GM23248 (cell line): Measurements from ENCODE around the gene NPC1. TPM values are rescaled to one million over a fixed set of nuclear protein-coding genes. Genes with fewer than 3 reads are reported as not detected.
"Not testable (repeated sequence)": the region's sequence is repeated elsewhere in the genome, so short reads cannot be mapped to it uniquely, and the experiment has no call there.

ENCODE experiments used
- DNase-seq: peaks from one replicate; pipeline ENCODE4 v3.0.0-alpha.2; 2015
- H2AFZ ChIP-seq: fragments of 200-600 bp; sonication (generic); 2 replicates; pipeline ENCODE4 v1.6.1; 2016; ENCODE audit warnings: antibody characterized with exemption
- H3F3A ChIP-seq: fragments of 200-600 bp; sonication (generic); 2 replicates; pipeline ENCODE4 v1.6.1; 2016; ENCODE audit warnings: mild to moderate bottlenecking, antibody characterized with exemption, mixed run types; ENCODE audit not compliant: insufficient read depth
- H3K27ac ChIP-seq: fragments of 200-600 bp; sonication (generic); 2 replicates; pipeline ENCODE4 v1.5.1; 2016; ENCODE audit warnings: mild to moderate bottlenecking
- H3K27me3 ChIP-seq: fragments of 200-600 bp; sonication (generic); replicated peaks from 2 replicates; pipeline ENCODE4 v1.6.1; 2016; ENCODE audit warnings: mild to moderate bottlenecking; ENCODE audit not compliant: insufficient read depth
- H3K36me3 ChIP-seq: fragments of 200-600 bp; sonication (generic); 2 replicates; pipeline ENCODE4 v1.6.1; 2016; ENCODE audit warnings: low read depth, mild to moderate bottlenecking
- H3K4me1 ChIP-seq: fragments of 200-600 bp; sonication (generic); 2 replicates; pipeline ENCODE4 v1.6.1; 2016; ENCODE audit warnings: mild to moderate bottlenecking; ENCODE audit not compliant: insufficient read depth
- H3K4me2 ChIP-seq: fragments of 200-600 bp; sonication (generic); one replicate; pipeline ENCODE4 v1.6.1; 2016; ENCODE audit warnings: mild to moderate bottlenecking; ENCODE audit not compliant: unreplicated experiment
- H3K4me3 ChIP-seq: fragments of 200-600 bp; sonication (generic); 2 replicates; pipeline ENCODE4 v1.5.1; 2016; ENCODE audit warnings: mild to moderate bottlenecking
- H3K79me2 ChIP-seq: fragments of 200-600 bp; sonication (generic); 2 replicates; pipeline ENCODE4 v1.6.1; 2016; ENCODE audit warnings: mild to moderate bottlenecking; ENCODE audit not compliant: insufficient read depth
- H3K9ac ChIP-seq: fragments of 200-600 bp; sonication (generic); 2 replicates; pipeline ENCODE4 v1.6.1; 2016; ENCODE audit warnings: mild to moderate bottlenecking
- H3K9me2 ChIP-seq: fragments of 200-600 bp; sonication (generic); 2 replicates; pipeline ENCODE4 v1.6.1; 2016; ENCODE audit warnings: mixed run types, mild to moderate bottlenecking, moderate library complexity; ENCODE audit not compliant: insufficient read depth
- H3K9me3 ChIP-seq: fragments of 200-600 bp; sonication (generic); one replicate; pipeline ENCODE4 v1.6.1; 2017; ENCODE audit warnings: low read depth
- H4K20me1 ChIP-seq: fragments of 200-600 bp; sonication (generic); 2 replicates; pipeline ENCODE4 v1.6.0; 2016; ENCODE audit not compliant: insufficient read depth
- EZH2 ChIP-seq: fragments of 200-600 bp; sonication (generic); IDR thresholded peaks from 2 replicates; pipeline ENCODE4 v1.6.1; 2018; ENCODE audit warnings: antibody characterized with exemption, mild to moderate bottlenecking; ENCODE audit not compliant: insufficient read depth, poor library complexity, severe bottlenecking
- EZH2phosphoT487 ChIP-seq: fragments of 200-600 bp; sonication (generic); IDR thresholded peaks from 2 replicates; pipeline ENCODE4 v1.6.1; 2018; ENCODE audit warnings: antibody characterized with exemption, moderate library complexity, mild to moderate bottlenecking, low read depth; ENCODE audit not compliant: insufficient read depth
- WGBS, 2 experiments: methylation state at CpG; one replicate each; pipeline ENCODE4 v1.1.6; 2015 to 2017; ENCODE audit warnings: low lambda C conversion rate in 2 of 2, low coverage in 1 of 2; ENCODE audit errors: missing lambda C conversion rate in 2 of 2; 5-methylcytosine and 5-hydroxymethylcytosine counted together
- in situ Hi-C: fragments of 300-500 bp; cut with MboI; formaldehyde crosslinking; loops from 2 replicates; pipeline ENCODE4 v1.15.0; 2020
- polyA plus RNA-seq: library from polyadenylated mRNA; unstranded; fragments of >200 nt; fragmentation: Nextera tagmentation; extraction: Ambion mirVana; gene quantifications from 2 replicates; pipeline ENCODE4 v1.2.1, GENCODE V29; 2016
- total RNA-seq: library from RNA; depleted of rRNA; stranded (reverse); fragments of >200 nt; shearing (Covaris generic); gene quantifications from 2 replicates; pipeline ENCODE4 v1.2.3, GENCODE V29; 2014

Gene NPC1
- total and polyA plus RNA-seq, 2 experiments from 2014 or later = 28.1 to 28.7 TPM

GRCh38 chr18:23560186-23560585 is 26.1 kb downstream of the NPC1 start:
- H3K9me2 ChIP-seq = no peaks in the 10 kb centered on the region
- no peaks in the 10 kb centered on the region for H3K27me3 ChIP-seq
- WGBS, 2 experiments = 86 to 92% methylated on average over 4 of the region's 4 CpGs
- no peak overlapping the region for H3K9ac ChIP-seq
- H3F3A ChIP-seq = peaks cover 5% of the 10 kb centered on the region; the same call in 1 of the 2 replicates
- H3K4me2 ChIP-seq = no peak overlapping the region
- H3K79me2 ChIP-seq = no peaks in the 10 kb centered on the region
- no peaks in the 10 kb centered on the region for H3K9me3 ChIP-seq
- DNase-seq = no peak
- H4K20me1 ChIP-seq = no peaks in the 10 kb centered on the region
- H2AFZ ChIP-seq = no peak overlapping the region
- H3K27ac ChIP-seq = no peak overlapping the region
- H3K4me1 ChIP-seq = peaks cover 7% of the 10 kb centered on the region
- H3K4me3 ChIP-seq = no peak overlapping the region
- H3K36me3 ChIP-seq = peaks cover 38% of the 10 kb centered on the region
- in situ Hi-C loops = no loop called here
- TF ChIP-seq EZH2phosphoT487 (no peak), EZH2 (no peak)

- H3K9ac ChIP-seq, H3K9me3 ChIP-seq, H3K9me2 ChIP-seq, H2AFZ ChIP-seq, in situ Hi-C loops, H3K4me3 ChIP-seq, H3K4me2 ChIP-seq, H3K4me1 ChIP-seq, H3F3A ChIP-seq, H3K79me2 ChIP-seq, H3K27me3 ChIP-seq, H4K20me1 ChIP-seq, H3K27ac ChIP-seq, DNase-seq: not testable (repeated sequence)
- 98 to 99% methylated on average over 8 of the region's 8 CpGs for WGBS, 2 experiments
- H3K36me3 ChIP-seq = peaks cover 34% of the 10 kb centered on the region
Measured at GRCh38 chr18:23557511-23557910, 28.8 kb downstream of the NPC1 start.

GRCh38 chr18:23556145-23556780 is 30.0 kb downstream of the NPC1 start:
- H3K27ac ChIP-seq = no peak overlapping the region
- no peaks in the 10 kb centered on the region for H4K20me1 ChIP-seq
- H3K9me3 ChIP-seq = no peaks in the 10 kb centered on the region
- WGBS, 2 experiments = 97 to 100% methylated on average over 19 of the region's 19 CpGs
- in situ Hi-C loops = no loop called here
- no peak overlapping the region for H2AFZ ChIP-seq
- H3K79me2 ChIP-seq = no peaks in the 10 kb centered on the region
- DNase-seq = no peak
- no peak overlapping the region for H3K4me3 ChIP-seq
- H3K9me2 ChIP-seq = no peaks in the 10 kb centered on the region
- no peaks in the 10 kb centered on the region for H3K4me1 ChIP-seq
- no peak overlapping the region for H3K4me2 ChIP-seq
- TF ChIP-seq EZH2 = no peak
- no peak for TF ChIP-seq EZH2phosphoT487
- no peaks in the 10 kb centered on the region for H3F3A ChIP-seq
- no peaks in the 10 kb centered on the region for H3K27me3 ChIP-seq
- H3K36me3 ChIP-seq = peaks cover 33% of the 10 kb centered on the region
- no peak overlapping the region for H3K9ac ChIP-seq

GRCh38 chr18:23553887-23554286 is 32.4 kb downstream of the NPC1 start:
- Histone ChIP-seq H2AFZ (no peak overlapping the region), H4K20me1 (no peaks in the 10 kb centered on the region), H3K4me1 (no peaks in the 10 kb centered on the region), H3K9ac (no peak overlapping the region), H3K4me2 (no peak overlapping the region), H3F3A (peaks cover 2% of the 10 kb centered on the region; the same call in 1 of the 2 replicates), H3K79me2 (no peaks in the 10 kb centered on the region), H3K27ac (no peak overlapping the region), H3K27me3 (no peaks in the 10 kb centered on the region), H3K4me3 (no peak overlapping the region), H3K9me3 (no peaks in the 10 kb centered on the region), H3K9me2 (no peaks in the 10 kb centered on the region), H3K36me3 (peaks cover 34% of the 10 kb centered on the region)
- DNase-seq = no peak
- 91 to 98% methylated on average over 6 of the region's 6 CpGs for WGBS, 2 experiments
- TF ChIP-seq EZH2 (no peak), EZH2phosphoT487 (no peak)
- in situ Hi-C loops = no loop called here

- Histone ChIP-seq H3K9me2 (no peaks in the 10 kb centered on the region), H3K4me2 (no peak overlapping the region), H3K79me2 (no peaks in the 10 kb centered on the region), H3K4me1 (peaks cover 6% of the 10 kb centered on the region; the same call in 1 of the 2 replicates), H3K27ac (no peak overlapping the region), H4K20me1 (no peaks in the 10 kb centered on the region), H2AFZ (no peak overlapping the region), H3K4me3 (no peak overlapping the region), H3F3A (peaks cover 14% of the 10 kb centered on the region), H3K9me3 (no peaks in the 10 kb centered on the region), H3K36me3 (peaks cover 31% of the 10 kb centered on the region), H3K9ac (no peak overlapping the region), H3K27me3 (no peaks in the 10 kb centered on the region)
- TF ChIP-seq EZH2phosphoT487 = no peak
- in situ Hi-C loops = no loop called here
- no peak for DNase-seq
- WGBS, 2 experiments = 98 to 99% methylated on average over 11 of the region's 11 CpGs
Measured at GRCh38 chr18:23552505-23552904, 33.8 kb downstream of the NPC1 start.
